Panc1 (cell line): ENCODE data around the gene GRAMD1A. TPM values are rescaled to one million over a fixed set of nuclear protein-coding genes. Genes with fewer than 3 reads are reported as not detected.

ENCODE experiments used
- ATAC-seq: fragments of 200-7000 bp; cut with Tn5 transposase; 2 replicates; pipeline ENCODE4 v1.9.1; 2020; ENCODE audit warnings: mild to moderate bottlenecking, moderate library complexity
- BruUV-seq: library from RNA; stranded (reverse); fragments of 400-500 nt; replicated peaks from 2 replicates; lab custom pipeline; 2021; lab: Mats Ljungman, UMichigan
- CTCF ChIA-PET: fragments of 300-600 bp; sonication (Branson Sonifier 250); formaldehyde crosslinking; loops from one replicate; lab custom pipeline; 2022; ENCODE audit warnings: antibody characterized with exemption; lab: Charles Lee
- POLR2A ChIA-PET: fragments of 300-600 bp; sonication (Branson Sonifier 250); formaldehyde crosslinking; loops from one replicate; lab custom pipeline; 2022; ENCODE audit warnings: antibody characterized with exemption; lab: Charles Lee
- DNase-seq: peaks from one replicate; pipeline ENCODE4 v3.0.0-alpha.2; 2010; ENCODE audit warnings: low read depth, low spot score
- H3K27ac ChIP-seq: 2 replicates; pipeline ENCODE4 v1.5.1; 2011; ENCODE audit warnings: mild to moderate bottlenecking, low read length, inconsistent platforms
- H3K27me3 ChIP-seq: fragments of 200-500 bp; sonication (Bioruptor generic); 2 replicates; pipeline ENCODE4 v1.6.0; 2014; ENCODE audit warnings: low read length, inconsistent platforms; ENCODE audit not compliant: control insufficient read depth, insufficient read depth
- H3K36me3 ChIP-seq: fragments of 200-500 bp; sonication (Bioruptor generic); 2 replicates; pipeline ENCODE4 v1.5.1; 2014; ENCODE audit warnings: inconsistent platforms, mild to moderate bottlenecking, low read length, moderate library complexity; ENCODE audit not compliant: control insufficient read depth, insufficient read depth
- H3K4me1 ChIP-seq: 2 replicates; pipeline ENCODE4 v1.5.1; 2011; ENCODE audit warnings: inconsistent platforms, mild to moderate bottlenecking, low read length, moderate library complexity; ENCODE audit not compliant: control insufficient read depth, insufficient read depth
- H3K4me3 ChIP-seq, 2 experiments: 2 replicates each; pipeline ENCODE4 v1.5.1; 2011 to 2012; ENCODE audit warnings: low read depth in 2 of 2, low read length in 2 of 2, mild to moderate bottlenecking in 2 of 2, inconsistent platforms in 1 of 2, moderate library complexity in 1 of 2
- H3K9me3 ChIP-seq: fragments of 200-500 bp; sonication (Bioruptor generic); 2 replicates; pipeline ENCODE4 v1.5.1; 2014; ENCODE audit warnings: low read depth, mild to moderate bottlenecking, inconsistent platforms, low read length, moderate library complexity; ENCODE audit not compliant: control insufficient read depth, insufficient read depth
- CTCF ChIP-seq: fragments of 450-650 bp; IDR thresholded peaks from 2 replicates; pipeline ENCODE4 v1.5.1; 2017; ENCODE audit warnings: mild to moderate bottlenecking
- POLR2AphosphoS5 ChIP-seq: IDR thresholded peaks from 2 replicates; pipeline ENCODE4 v1.6.1; 2012; ENCODE audit warnings: mild to moderate bottlenecking, low read depth, low read length, moderate library complexity
- REST ChIP-seq, 2 experiments: IDR thresholded peaks; 2 replicates each; pipeline ENCODE4 v1.6.1; 2011 to 2012; ENCODE audit warnings: low read depth in 2 of 2, control low read depth in 1 of 2, low read length in 1 of 2, mild to moderate bottlenecking in 1 of 2, moderate library complexity in 1 of 2; ENCODE audit not compliant: insufficient read depth in 1 of 2
- SIN3A ChIP-seq: IDR thresholded peaks from 2 replicates; pipeline ENCODE4 v1.6.1; 2012; ENCODE audit warnings: low read depth, mild to moderate bottlenecking, low read length, moderate library complexity, borderline replicate concordance; ENCODE audit not compliant: insufficient read depth
- TCF7L2 ChIP-seq: IDR thresholded peaks from 2 replicates; pipeline ENCODE4 v1.6.1; 2011; ENCODE audit warnings: mild to moderate bottlenecking, low read depth, low read length, inconsistent platforms
- in situ Hi-C: cut with HindIII; loops from 2 replicates; pipeline ENCODE4 v1.10.0; 2016; ENCODE audit warnings: low sequenced_read_pairs, low pct_unique_long_range_greater_than_20kb
- intact Hi-C: fragments of 100-400 bp; cut with micrococcal nuclease; formaldehyde crosslinking; loops from one replicate; pipeline ENCODE4 v1.10.0; 2022; ENCODE audit not compliant: unreplicated experiment
- total RNA-seq: library from RNA; stranded (reverse); gene quantifications from one replicate; pipeline ENCODE4 v1.2.1, GENCODE V29; 2021; ENCODE audit not compliant: unreplicated experiment

GRAMD1A gene
- total RNA-seq, 1 experiment from 2014 or later: 69.9 TPM

- H3K27ac ChIP-seq: no peak overlapping the region
- no peaks in the 10 kb centered on the region for H3K36me3 ChIP-seq
- H3K4me3 ChIP-seq: no peak overlapping the region
- CTCF ChIA-PET: no interaction called here
- TF ChIP-seq POLR2AphosphoS5: no peak
- TF ChIP-seq SIN3A: no peak
- ATAC-seq (0 out of 2 replicates have a peak, but pooled peaks have one; percentile 5), DNase-seq (no peak)
- POLR2A ChIA-PET: no interaction called here
- H3K27me3 ChIP-seq: no peaks in the 10 kb centered on the region
- no peaks in the 10 kb centered on the region for H3K9me3 ChIP-seq
- H3K4me1 ChIP-seq: no peaks in the 10 kb centered on the region
- in situ Hi-C loops: no loop called here
- no TSS peak for BruUV-seq
- intact Hi-C loops: no loop called here
Observed at GRCh38 chr19:35015270-35015953, 15.3 kb downstream of the GRAMD1A start.

- BruUV-seq: no TSS peak
- H3K36me3 ChIP-seq: no peaks in the 10 kb centered on the region
- intact Hi-C loops: no loop called here
Observed at GRCh38 chr19:35015954-35016351, 15.8 kb downstream of the GRAMD1A start.

More at GRCh38 chr19:35015954-35016351, 15.8 kb downstream of the GRAMD1A start:
- in situ Hi-C loops: no loop called here
- ChIA-PET CTCF (no interaction called here), POLR2A (interaction anchor here (0.7 kb wide), 1 partner anchor 21 kb away, joined by 13 read pairs; no protein-coding TSS in a partner anchor)
- TF ChIP-seq POLR2AphosphoS5: no peak
- no peak for TF ChIP-seq CTCF
- no peak for TF ChIP-seq TCF7L2
- TF ChIP-seq SIN3A: no peak
- TF ChIP-seq REST (IDR thresholded peaks at IDR 0.05; ENCODE audit: insufficient read depth in 1 of 2, low read depth in 2 of 2, low read length in 1 of 2): no peak
- ATAC-seq (no peak), DNase-seq (no peak)
- no peaks in the 10 kb centered on the region for H3K9me3 ChIP-seq
- no peaks in the 10 kb centered on the region for H3K27me3 ChIP-seq
- no peak overlapping the region for H3K27ac ChIP-seq
- no peak overlapping the region for H3K4me3 ChIP-seq
- no peaks in the 10 kb centered on the region for H3K4me1 ChIP-seq
